ENCODE measurements around the gene DBX2.

Gene DBX2

GRCh38 chr12:44979918-44980317 is 71.0 kb downstream of the DBX2 start:
- no peak overlapping the region for H3K4me3 ChIP-seq (replicated peaks; ENCODE audit: low read depth, low read length)
- DNase-seq (ENCODE audit: extremely low read depth, low read depth), result no peak
- no peak for TF ChIP-seq CTCF (IDR thresholded peaks at IDR 0.05; ENCODE audit: low read depth, low read length, missing control alignments)

DNA sequence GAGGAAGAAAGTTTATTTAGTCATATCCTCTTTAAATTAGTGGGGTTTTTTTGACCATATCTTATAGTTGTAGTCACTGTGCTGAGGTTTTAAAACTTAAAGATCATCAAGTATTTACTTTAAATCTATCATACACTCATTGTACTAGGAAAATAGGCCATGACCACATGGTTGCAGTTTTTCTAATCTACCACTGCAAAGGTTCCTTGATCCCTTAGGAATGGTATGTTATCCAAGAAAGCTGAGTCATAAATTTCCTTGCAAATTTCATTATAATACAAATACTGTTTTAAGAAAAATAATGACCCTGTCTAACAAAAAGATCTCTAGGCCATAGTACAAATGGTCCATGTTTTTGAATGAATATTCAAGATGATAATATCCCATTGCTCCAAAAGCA is 74.7 kb downstream of the DBX2 start:
- TF ChIP-seq CTCF (IDR thresholded peaks at IDR 0.05; ENCODE audit: low read depth, low read length, missing control alignments), result no peak
- no peak overlapping the region for H3K4me3 ChIP-seq (replicated peaks; ENCODE audit: low read depth, low read length)
- DNase-seq (ENCODE audit: extremely low read depth, low read depth), result no peak

DNA sequence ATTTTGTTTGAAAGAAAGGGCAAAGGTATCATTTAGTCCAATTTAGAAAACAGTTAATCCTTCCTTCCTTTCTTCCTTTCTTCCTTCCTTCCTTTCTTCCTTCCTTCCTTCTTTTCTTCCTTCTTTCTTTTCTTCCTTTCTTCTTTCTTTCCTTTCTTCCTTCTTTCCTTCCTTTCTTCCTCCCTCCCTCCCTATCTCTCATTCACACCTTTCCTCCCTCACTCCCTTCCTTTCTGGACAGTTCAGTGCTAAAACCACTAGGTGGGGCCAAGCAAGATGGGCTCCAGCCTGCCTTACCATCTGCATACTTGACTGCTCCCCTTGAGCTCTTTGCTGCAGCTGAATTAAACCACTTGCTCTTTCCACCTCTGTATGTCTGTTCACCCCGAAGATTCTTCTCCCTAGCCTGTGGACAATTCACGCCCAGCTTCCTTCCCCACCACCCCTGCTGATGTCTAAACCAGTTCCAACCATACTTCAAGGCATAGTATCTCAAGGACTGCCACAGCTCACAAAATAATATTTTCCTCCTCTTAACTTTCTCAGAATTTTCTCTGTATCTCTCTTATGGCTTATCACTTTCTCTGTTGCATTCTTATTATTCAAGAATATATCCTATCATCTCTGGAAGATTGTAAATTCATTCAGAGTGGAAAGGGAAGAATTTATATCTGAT is 78.0 kb downstream of the DBX2 start:
- peak; percentile 71 for TF ChIP-seq CTCF (IDR thresholded peaks at IDR 0.05; ENCODE audit: low read depth, low read length, missing control alignments)
- DNase-seq (ENCODE audit: extremely low read depth, low read depth), result no peak
- no peak overlapping the region for H3K4me3 ChIP-seq (replicated peaks; ENCODE audit: low read depth, low read length)

DNA sequence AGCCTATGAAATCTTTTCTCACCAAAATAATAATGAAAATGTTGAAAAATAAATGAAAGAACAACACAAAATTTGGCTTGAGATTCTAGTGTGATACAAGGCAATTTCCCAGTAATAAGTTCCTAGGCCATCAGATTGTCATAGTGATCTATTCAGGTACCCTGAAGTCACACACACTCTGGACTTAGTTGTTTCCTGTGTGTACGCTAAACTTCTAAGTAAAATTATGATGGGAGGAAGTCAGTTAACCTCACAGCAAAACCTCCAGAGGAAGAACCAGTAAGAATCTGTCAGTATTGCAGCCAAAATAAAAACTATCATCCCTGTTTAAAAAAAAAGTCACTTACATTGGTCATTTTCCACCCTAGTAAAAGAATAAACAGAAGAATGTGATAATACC is 81.9 kb downstream of the DBX2 start:
- no peak overlapping the region for H3K4me3 ChIP-seq (replicated peaks; ENCODE audit: low read depth, low read length)
- no peak for DNase-seq (ENCODE audit: extremely low read depth, low read depth)
- no peak for TF ChIP-seq CTCF (IDR thresholded peaks at IDR 0.05; ENCODE audit: low read depth, low read length, missing control alignments)
